ENCODE measurements around the gene PNPLA1. TPM values are rescaled to one million over a fixed set of nuclear protein-coding genes. Genes with fewer than 3 reads are reported as not detected.

PNPLA1 gene
- total RNA-seq, 1 experiment from 2014 or later: 0.17 TPM

GRCh38 chr6:36324191-36324590 is 54.3 kb downstream of the PNPLA1 start:
- BruUV-seq (replicated peaks): no TSS peak
- no peak for DNase-seq
- no peaks in the 10 kb centered on the region for H3K79me2 ChIP-seq (ENCODE audit: low read depth)
- CTCF ChIA-PET: no interaction called here
- POLR2A ChIA-PET (ENCODE audit: unreplicated experiment): no interaction called here
- no peak for TF ChIP-seq EZH2 (IDR thresholded peaks at IDR 0.05; ENCODE audit: low read depth)
- TF ChIP-seq, protein P1, sequence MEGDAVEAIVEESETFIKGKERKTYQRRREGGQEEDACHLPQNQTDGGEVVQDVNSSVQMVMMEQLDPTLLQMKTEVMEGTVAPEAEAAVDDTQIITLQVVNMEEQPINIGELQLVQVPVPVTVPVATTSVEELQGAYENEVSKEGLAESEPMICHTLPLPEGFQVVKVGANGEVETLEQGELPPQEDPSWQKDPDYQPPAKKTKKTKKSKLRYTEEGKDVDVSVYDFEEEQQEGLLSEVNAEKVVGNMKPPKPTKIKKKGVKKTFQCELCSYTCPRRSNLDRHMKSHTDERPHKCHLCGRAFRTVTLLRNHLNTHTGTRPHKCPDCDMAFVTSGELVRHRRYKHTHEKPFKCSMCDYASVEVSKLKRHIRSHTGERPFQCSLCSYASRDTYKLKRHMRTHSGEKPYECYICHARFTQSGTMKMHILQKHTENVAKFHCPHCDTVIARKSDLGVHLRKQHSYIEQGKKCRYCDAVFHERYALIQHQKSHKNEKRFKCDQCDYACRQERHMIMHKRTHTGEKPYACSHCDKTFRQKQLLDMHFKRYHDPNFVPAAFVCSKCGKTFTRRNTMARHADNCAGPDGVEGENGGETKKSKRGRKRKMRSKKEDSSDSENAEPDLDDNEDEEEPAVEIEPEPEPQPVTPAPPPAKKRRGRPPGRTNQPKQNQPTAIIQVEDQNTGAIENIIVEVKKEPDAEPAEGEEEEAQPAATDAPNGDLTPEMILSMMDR (conservative IDR thresholded peaks at IDR 0.05): no peak
- H3K36me3 ChIP-seq (ENCODE audit: low read depth): no peaks in the 10 kb centered on the region
- H3K4me2 ChIP-seq: no peak overlapping the region
- intact Hi-C loops (cut with micrococcal nuclease; ENCODE audit: unreplicated experiment): no loop called here
- H3K4me1 ChIP-seq (replicated peaks; ENCODE audit: insufficient read depth): no peaks in the 10 kb centered on the region
- H3F3A ChIP-seq (ENCODE audit: insufficient read depth, low read depth): no peaks in the 10 kb centered on the region
- H3K9me3 ChIP-seq (ENCODE audit: insufficient read depth, low read depth): no peaks in the 10 kb centered on the region
- H3K27ac ChIP-seq: no peak overlapping the region
- H2AFZ ChIP-seq: no peak overlapping the region
- no peak overlapping the region for H3K4me3 ChIP-seq
- H3K9me2 ChIP-seq (ENCODE audit: insufficient read depth): no peaks in the 10 kb centered on the region
- H3K27me3 ChIP-seq (ENCODE audit: insufficient read depth, low read depth): no peaks in the 10 kb centered on the region
- H4K20me1 ChIP-seq (ENCODE audit: insufficient read depth): no peaks in the 10 kb centered on the region

- POLR2A ChIA-PET (ENCODE audit: unreplicated experiment): no interaction called here
- H3K4me2 ChIP-seq: no peak overlapping the region
- DNase-seq: no peak
- no peaks in the 10 kb centered on the region for H3K4me1 ChIP-seq (replicated peaks; ENCODE audit: insufficient read depth)
- intact Hi-C loops (cut with micrococcal nuclease; ENCODE audit: unreplicated experiment): no loop called here
- H2AFZ ChIP-seq: no peak overlapping the region
- no peaks in the 10 kb centered on the region for H3K27me3 ChIP-seq (ENCODE audit: insufficient read depth, low read depth)
- H3K9me2 ChIP-seq (ENCODE audit: insufficient read depth): no peaks in the 10 kb centered on the region
- no peaks in the 10 kb centered on the region for H3K9me3 ChIP-seq (ENCODE audit: insufficient read depth, low read depth)
- TF ChIP-seq, protein P1 (conservative IDR thresholded peaks at IDR 0.05): no peak
- TF ChIP-seq EZH2 (IDR thresholded peaks at IDR 0.05; ENCODE audit: low read depth): no peak
- CTCF ChIA-PET: no interaction called here
- H3K27ac ChIP-seq: no peak overlapping the region
- no peaks in the 10 kb centered on the region for H3K36me3 ChIP-seq (ENCODE audit: low read depth)
- H3F3A ChIP-seq (ENCODE audit: insufficient read depth, low read depth): no peaks in the 10 kb centered on the region
- no peaks in the 10 kb centered on the region for H3K79me2 ChIP-seq (ENCODE audit: low read depth)
- no peaks in the 10 kb centered on the region for H4K20me1 ChIP-seq (ENCODE audit: insufficient read depth)
- BruUV-seq (replicated peaks): no TSS peak
- no peak overlapping the region for H3K4me3 ChIP-seq
These were observed 54.9 kb downstream of the PNPLA1 start for GRCh38 chr6:36324715-36325114.

GRCh38 chr6:36326356-36326995 is 56.6 kb downstream of the PNPLA1 start:
- Histone ChIP-seq H2AFZ (no peak overlapping the region), H3K9me2 (ENCODE audit: insufficient read depth) (no peaks in the 10 kb centered on the region), H3K79me2 (ENCODE audit: low read depth) (no peaks in the 10 kb centered on the region), H3K36me3 (ENCODE audit: low read depth) (no peaks in the 10 kb centered on the region), H3K27me3 (ENCODE audit: insufficient read depth, low read depth) (no peaks in the 10 kb centered on the region), H3K27ac (no peak overlapping the region), H3K4me3 (no peak overlapping the region), H3F3A (ENCODE audit: insufficient read depth, low read depth) (no peaks in the 10 kb centered on the region), H3K4me1 (replicated peaks; ENCODE audit: insufficient read depth) (no peaks in the 10 kb centered on the region), H4K20me1 (ENCODE audit: insufficient read depth) (no peaks in the 10 kb centered on the region), H3K9me3 (ENCODE audit: insufficient read depth, low read depth) (no peaks in the 10 kb centered on the region), H3K4me2 (no peak overlapping the region)
- ChIA-PET CTCF (no interaction called here), POLR2A (ENCODE audit: unreplicated experiment) (interaction anchor here (0.6 kb wide), 2 partner anchors 8 to 33 kb away, joined by 3 to 5 read pairs; no protein-coding TSS in a partner anchor)
- TF ChIP-seq, protein P1 (conservative IDR thresholded peaks at IDR 0.05): no peak
- no peak for TF ChIP-seq EZH2 (IDR thresholded peaks at IDR 0.05; ENCODE audit: low read depth)
- no peak for DNase-seq
- intact Hi-C loops (cut with micrococcal nuclease; ENCODE audit: unreplicated experiment): no loop called here
- BruUV-seq (replicated peaks): no TSS peak
